ENCODE results near the gene UNC13D. TPM values are rescaled to one million over a fixed set of nuclear protein-coding genes. Genes with fewer than 3 reads are reported as not detected.

UNC13D gene
- total and polyA plus RNA-seq, 11 donors: 2.1 to 28.5 (median 5.8) TPM

GRCh38 chr17:75824050-75824552 lies 20.1 kb downstream of the UNC13D start:
- peak overlapping the region in 1 of 12 donors; percentile 0 for H3K27ac ChIP-seq

DNA sequence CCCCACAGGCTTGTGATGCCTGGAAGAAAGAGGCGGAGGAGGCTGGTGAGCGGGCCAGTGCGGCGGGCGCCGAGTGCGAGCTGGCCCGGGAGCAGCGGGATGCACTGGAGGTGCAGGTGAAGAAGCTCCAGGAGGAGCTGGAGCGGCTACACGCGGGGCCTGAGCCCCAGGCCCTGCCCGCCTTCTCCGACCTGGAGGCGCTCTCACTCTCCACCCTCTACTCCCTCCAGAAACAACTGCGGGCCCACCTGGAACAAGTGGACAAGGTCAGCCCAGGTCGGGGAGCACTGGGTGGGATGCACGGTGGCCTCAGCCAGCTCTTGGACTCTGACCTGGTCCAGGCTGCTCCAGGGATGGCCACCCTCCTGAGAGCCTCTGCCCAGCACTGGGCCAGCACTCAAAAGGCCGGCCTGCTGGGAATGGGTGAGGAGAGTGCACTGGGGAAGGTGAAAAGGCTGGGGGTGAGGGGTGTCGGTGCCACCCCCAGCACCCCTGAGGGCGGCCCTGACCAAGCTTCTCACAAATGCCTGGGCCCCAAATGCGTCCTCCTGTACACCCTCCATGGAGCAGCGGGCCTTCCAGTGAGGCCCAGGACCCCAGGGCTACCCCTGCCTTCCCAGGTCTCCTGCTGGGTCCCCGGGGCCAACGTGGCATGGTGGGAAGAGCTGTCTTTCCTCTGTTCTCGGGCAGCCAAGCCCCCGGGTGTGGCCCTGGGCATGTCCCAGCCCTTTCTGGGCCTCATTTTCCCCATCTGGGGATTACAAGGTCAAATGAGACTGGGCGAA lies 20.8 kb downstream of the UNC13D start:
- Histone ChIP-seq H3K4me1 (peaks cover 5 to 30% (median 22%) of the 10 kb centered on the region in 12 donors), H3K36me3 (peaks cover 0 to 79% (median 65%) of the 10 kb centered on the region in 9 donors), H3K27me3 (no peaks in the 10 kb centered on the region), H3K9me3 (no peaks in the 10 kb centered on the region), H3K27ac (peak overlapping the region in 1 of 12 donors; percentile 0), H3K4me3 (no peak overlapping the region)
- ATAC-seq: no peak
- peak in 1 of 5 donors; percentile 20 for DNase-seq
- TF ChIP-seq, protein P1, sequence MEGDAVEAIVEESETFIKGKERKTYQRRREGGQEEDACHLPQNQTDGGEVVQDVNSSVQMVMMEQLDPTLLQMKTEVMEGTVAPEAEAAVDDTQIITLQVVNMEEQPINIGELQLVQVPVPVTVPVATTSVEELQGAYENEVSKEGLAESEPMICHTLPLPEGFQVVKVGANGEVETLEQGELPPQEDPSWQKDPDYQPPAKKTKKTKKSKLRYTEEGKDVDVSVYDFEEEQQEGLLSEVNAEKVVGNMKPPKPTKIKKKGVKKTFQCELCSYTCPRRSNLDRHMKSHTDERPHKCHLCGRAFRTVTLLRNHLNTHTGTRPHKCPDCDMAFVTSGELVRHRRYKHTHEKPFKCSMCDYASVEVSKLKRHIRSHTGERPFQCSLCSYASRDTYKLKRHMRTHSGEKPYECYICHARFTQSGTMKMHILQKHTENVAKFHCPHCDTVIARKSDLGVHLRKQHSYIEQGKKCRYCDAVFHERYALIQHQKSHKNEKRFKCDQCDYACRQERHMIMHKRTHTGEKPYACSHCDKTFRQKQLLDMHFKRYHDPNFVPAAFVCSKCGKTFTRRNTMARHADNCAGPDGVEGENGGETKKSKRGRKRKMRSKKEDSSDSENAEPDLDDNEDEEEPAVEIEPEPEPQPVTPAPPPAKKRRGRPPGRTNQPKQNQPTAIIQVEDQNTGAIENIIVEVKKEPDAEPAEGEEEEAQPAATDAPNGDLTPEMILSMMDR (IDR thresholded peaks at IDR 0.05): no peak
- no peak for TF ChIP-seq POLR2A (IDR thresholded peaks at IDR 0.05)
- 86 to 93% (median 90%) methylated on average over 23 to 28 of the region's 28 CpGs for whole genome bisulfite sequencing, 4 donors
- intact Hi-C loops (cut with DNase I): loop anchor here in 1 of 10 donors (10.0 kb wide), 1 partner anchor 59 kb away; the partner anchor contains the start of gene GALK1

More at GRCh38 chr17:75824050-75824552, 20.1 kb downstream of the UNC13D start:
- H3K27me3 ChIP-seq: no peaks in the 10 kb centered on the region
- H3K4me3 ChIP-seq: no peak overlapping the region
- H3K9me3 ChIP-seq: no peaks in the 10 kb centered on the region
- peaks cover 0 to 79% (median 58%) of the 10 kb centered on the region in 9 donors for H3K36me3 ChIP-seq
- intact Hi-C loops (cut with DNase I): loop anchor here in 1 of 10 donors (10.0 kb wide), 1 partner anchor 59 kb away; the partner anchor contains the start of gene GALK1
- TF ChIP-seq, protein P1 (IDR thresholded peaks at IDR 0.05): no peak
- no peak for TF ChIP-seq POLR2A (IDR thresholded peaks at IDR 0.05)
- peak in 1 of 5 donors; percentile 13 for DNase-seq
- ATAC-seq: no peak
- peaks cover 5 to 31% (median 22%) of the 10 kb centered on the region in 12 donors for H3K4me1 ChIP-seq
- 93 to 97% (median 95%) methylated on average over 12 to 13 of the region's 13 CpGs for WGBS, 4 donors

GRCh38 chr17:75822800-75823166 lies 21.4 kb downstream of the UNC13D start:
- Histone ChIP-seq H3K27me3 (no peaks in the 10 kb centered on the region), H3K9me3 (no peaks in the 10 kb centered on the region), H3K36me3 (peaks cover 0 to 83% (median 71%) of the 10 kb centered on the region in 9 donors), H3K27ac (no peak overlapping the region), H3K4me1 (peaks cover 5 to 23% (median 16%) of the 10 kb centered on the region in 12 donors), H3K4me3 (no peak overlapping the region)
- WGBS, 4 donors: 80 to 100% (median 90%) methylated on average over 3 of the region's 3 CpGs
- intact Hi-C loops (cut with DNase I): loop anchor here in 1 of 10 donors (10.0 kb wide), 1 partner anchor 58 kb away; the partner anchor contains the start of gene GALK1
- DNase-seq: no peak
- TF ChIP-seq POLR2A (IDR thresholded peaks at IDR 0.05): no peak
- TF ChIP-seq, protein P1 (IDR thresholded peaks at IDR 0.05): no peak
- ATAC-seq: no peak

Measured in heart left ventricle (tissue), 16 donors.